ENCODE results near the gene ALDH1B1. TPM values are rescaled to one million over a fixed set of nuclear protein-coding genes. Genes with fewer than 3 reads are reported as not detected.
A peak's percentile ranks its signal among the peaks of the same experiment; 100 is the strongest.

Gene ALDH1B1
- total and polyA plus RNA-seq, 2 of the 13 experiments (the other 11 are each of a cell fraction or from before 2014, with no cell fraction given), result 45.1 to 125 TPM

- H3K9ac ChIP-seq (ENCODE audit: insufficient read depth, low read depth, low read length), result no peak overlapping the region
- no peak overlapping the region for H3K4me2 ChIP-seq (ENCODE audit: low read depth, low read length)
- in situ Hi-C loops (cut with HindIII; ENCODE audit: extremely low pct_ligation_motif_present, low pct_unique_long_range_greater_than_20kb) (loop anchor here (5.0 to 25.0 kb wide), 3 partner anchors 41 to 874 kb away; partner anchors contain the start of gene POLR1E), intact Hi-C loops (cut with micrococcal nuclease; ENCODE audit: unreplicated experiment) (loop anchor here (5.0 kb wide), 1 partner anchor 449 kb away; no protein-coding TSS in a partner anchor)
- ChIA-PET POLR2A (interaction anchor here (0.6 kb wide), 1 partner anchor 608 kb away, joined by 3 read pairs; the partner anchor contains the start of gene TRMT10B), CTCF (ENCODE audit: low intra/inter-chr PET ratio, low total read pairs) (no interaction called here)
- H4K20me1 ChIP-seq (ENCODE audit: insufficient read depth, low read length), result no peaks in the 10 kb centered on the region
- 93% methylated on average over 5 of the region's 6 CpGs for WGBS (ENCODE audit: low lambda C conversion rate)
- H2AFZ ChIP-seq (ENCODE audit: low read length), result no peak overlapping the region
- H3K27me3 ChIP-seq (ENCODE audit: control insufficient read depth in 1 of 2, insufficient read depth in 2 of 2, low read length in 2 of 2), result no peaks in the 10 kb centered on the region
- no peaks in the 10 kb centered on the region for H3K9me3 ChIP-seq (ENCODE audit: low read length)
- DNase-seq (ENCODE audit: low spot score) (no peak), FAIRE-seq (no peak), ATAC-seq (no peak)
- no TSS peak for BruUV-seq (replicated peaks)
- H3K4me3 ChIP-seq (replicated peaks in 1 of 3; ENCODE audit: insufficient read depth in 1 of 3, low read depth in 2 of 3, low read length in 3 of 3), result no peak overlapping the region
- no peaks in the 10 kb centered on the region for H3K79me2 ChIP-seq (ENCODE audit: insufficient read depth, low read length)
- TF ChIP-seq ZNF354B (CRISPR knock-in tag; IDR thresholded peaks at IDR 0.05), result no peak
- TF ChIP-seq ZBTB7B (CRISPR knock-in tag; IDR thresholded peaks at IDR 0.05), result no peak
- peaks cover 44% of the 10 kb centered on the region for H3K4me1 ChIP-seq (ENCODE audit: insufficient read depth, low read length)
- H3K36me3 ChIP-seq (replicated peaks in 1 of 2; ENCODE audit: control insufficient read depth in 1 of 2, insufficient read depth in 2 of 2, low read length in 2 of 2), result no peaks in the 10 kb centered on the region
- no peak overlapping the region for H3K27ac ChIP-seq (ENCODE audit: extremely low read length, insufficient read depth, low read length)
Observed at GRCh38 chr9:38361473-38361850, 31.0 kb upstream of the ALDH1B1 start.

- DNase-seq (ENCODE audit: low spot score) (peak; percentile 49), ATAC-seq (peak; percentile 29), FAIRE-seq (peak; percentile 87)
- no peaks in the 10 kb centered on the region for H3K79me2 ChIP-seq (ENCODE audit: insufficient read depth, low read length)
- H3K27ac ChIP-seq (ENCODE audit: extremely low read length, insufficient read depth, low read length), result no peak overlapping the region
- no peaks in the 10 kb centered on the region for H4K20me1 ChIP-seq (ENCODE audit: insufficient read depth, low read length)
- in situ Hi-C loops (cut with HindIII; ENCODE audit: extremely low pct_ligation_motif_present, low pct_unique_long_range_greater_than_20kb), result loop anchor here (5.0 to 25.0 kb wide), 3 partner anchors 39 to 876 kb away; partner anchors contain the start of gene POLR1E
- no peak overlapping the region for H3K4me3 ChIP-seq (replicated peaks in 1 of 3; ENCODE audit: insufficient read depth in 1 of 3, low read depth in 2 of 3, low read length in 3 of 3)
- POLR2A ChIA-PET, result no interaction called here
- 53% methylated on average over 20 of the region's 21 CpGs for WGBS (ENCODE audit: low lambda C conversion rate)
- intact Hi-C loops (cut with micrococcal nuclease; ENCODE audit: unreplicated experiment), result loop anchor here (1.0 to 5.0 kb wide), 3 partner anchors 29 to 451 kb away; no protein-coding TSS in a partner anchor
- BruUV-seq (replicated peaks), result no TSS peak
- H2AFZ ChIP-seq (ENCODE audit: low read length), result no peak overlapping the region
- H3K36me3 ChIP-seq (replicated peaks in 1 of 2; ENCODE audit: control insufficient read depth in 1 of 2, insufficient read depth in 2 of 2, low read length in 2 of 2), result no peaks in the 10 kb centered on the region
- H3K27me3 ChIP-seq (ENCODE audit: control insufficient read depth in 1 of 2, insufficient read depth in 2 of 2, low read length in 2 of 2), result no peaks in the 10 kb centered on the region
- H3K4me2 ChIP-seq (ENCODE audit: low read depth, low read length), result peak overlapping the region; percentile 31
- CTCF ChIA-PET (ENCODE audit: low intra/inter-chr PET ratio, low total read pairs), result interaction anchor here (1.7 kb wide), 1 partner anchor 37 kb away, joined by 5 read pairs; no protein-coding TSS in a partner anchor
- H3K9me3 ChIP-seq (ENCODE audit: low read length), result no peaks in the 10 kb centered on the region
- H3K4me1 ChIP-seq (ENCODE audit: insufficient read depth, low read length), result peaks cover 28% of the 10 kb centered on the region
- H3K9ac ChIP-seq (ENCODE audit: insufficient read depth, low read depth, low read length), result no peak overlapping the region
- TF ChIP-seq TOPORS (CRISPR knock-in tag; IDR thresholded peaks at IDR 0.05) (no peak), DRAP1 (CRISPR knock-in tag; IDR thresholded peaks at IDR 0.05) (peak; percentile 8; the same call in 1 of the 2 replicates), HOXA9 (CRISPR knock-in tag; IDR thresholded peaks at IDR 0.05; ENCODE audit: borderline replicate concordance) (no peak), PRDM15 (CRISPR knock-in tag; IDR thresholded peaks at IDR 0.05) (no peak), ZSCAN9 (CRISPR knock-in tag; IDR thresholded peaks at IDR 0.05; ENCODE audit: borderline replicate concordance) (no peak), ELF3 (CRISPR knock-in tag; IDR thresholded peaks at IDR 0.05) (0 out of 2 replicates have a peak, but pooled peaks have one; percentile 19), ZNF292 (CRISPR knock-in tag; IDR thresholded peaks at IDR 0.05; ENCODE audit: borderline replicate concordance, low read depth) (no peak), CCAR2 (optimal IDR thresholded peaks at IDR 0.05; ENCODE audit: low read depth, low read length) (no peak), ZNF34 (CRISPR knock-in tag; IDR thresholded peaks at IDR 0.05; ENCODE audit: borderline replicate concordance) (no peak), ARNTL (CRISPR knock-in tag; IDR thresholded peaks at IDR 0.05) (no peak)
Observed at GRCh38 chr9:38362852-38363588, 29.5 kb upstream of the ALDH1B1 start.

All from HepG2 (cell line).